WTC11 (cell line): ENCODE results near the gene E2F4. TPM values are rescaled to one million over a fixed set of nuclear protein-coding genes. Genes with fewer than 3 reads are reported as not detected.

ENCODE experiments used
- CREB1 ChIP-seq: sonication (generic); formaldehyde crosslinking; IDR thresholded peaks from 2 replicates; pipeline ENCODE4 v1.8.0; 2023; ENCODE audit warnings: mild to moderate bottlenecking, missing genetic modification reagents
- CREM ChIP-seq: sonication (generic); formaldehyde crosslinking; IDR thresholded peaks from 2 replicates; pipeline ENCODE4 v1.8.1; 2022; ENCODE audit warnings: mild to moderate bottlenecking, missing genetic modification reagents, moderate library complexity
- ESRRA ChIP-seq: sonication (generic); formaldehyde crosslinking; IDR thresholded peaks from 2 replicates; pipeline ENCODE4 v1.8.1; 2022; ENCODE audit warnings: mild to moderate bottlenecking, missing genetic modification reagents, borderline replicate concordance
- ETV6 ChIP-seq: sonication (generic); formaldehyde crosslinking; IDR thresholded peaks from 2 replicates; pipeline ENCODE4 v1.8.1; 2022; ENCODE audit warnings: mild to moderate bottlenecking, missing genetic modification reagents
- NFE2L1 ChIP-seq: sonication (generic); formaldehyde crosslinking; IDR thresholded peaks from 2 replicates; pipeline ENCODE4 v1.8.1; 2023; ENCODE audit warnings: missing genetic modification reagents
- NR3C1 ChIP-seq: sonication (generic); formaldehyde crosslinking; conservative IDR thresholded peaks from 2 replicates; pipeline ENCODE4 v1.8.1; 2023; ENCODE audit warnings: low read depth, mild to moderate bottlenecking, missing genetic modification reagents
- RELA ChIP-seq: sonication (generic); formaldehyde crosslinking; IDR thresholded peaks from 2 replicates; pipeline ENCODE4 v1.8.1; 2022; ENCODE audit warnings: missing genetic modification reagents, mild to moderate bottlenecking, borderline replicate concordance
- RORB ChIP-seq: fragments of 250-450 bp; sonication (Bioruptor Pico); IDR thresholded peaks from 2 replicates; pipeline ENCODE4 v1.9.0; 2021; ENCODE audit warnings: mild to moderate bottlenecking
- SMAD4 ChIP-seq: sonication (generic); formaldehyde crosslinking; IDR thresholded peaks from 2 replicates; pipeline ENCODE4 v1.8.0; 2022; ENCODE audit warnings: mild to moderate bottlenecking, missing genetic modification reagents
- SOX15 ChIP-seq: fragments of 250-450 bp; sonication (Bioruptor Pico); IDR thresholded peaks from 2 replicates; pipeline ENCODE4 v1.9.0; 2021; ENCODE audit warnings: mild to moderate bottlenecking
- SP1 ChIP-seq: sonication (generic); formaldehyde crosslinking; conservative IDR thresholded peaks from 2 replicates; pipeline ENCODE4 v1.8.1; 2022; ENCODE audit warnings: missing genetic modification reagents
- TCF7 ChIP-seq: sonication (generic); formaldehyde crosslinking; IDR thresholded peaks from 2 replicates; pipeline ENCODE4 v1.8.0; 2022; ENCODE audit warnings: mild to moderate bottlenecking, low read depth, missing genetic modification reagents, moderate library complexity
- ZNF138 ChIP-seq: sonication (generic); formaldehyde crosslinking; conservative IDR thresholded peaks from 2 replicates; pipeline ENCODE4 v1.8.1; 2022; ENCODE audit warnings: mild to moderate bottlenecking, moderate library complexity, missing genetic modification reagents
- ZNF219 ChIP-seq: sonication (generic); formaldehyde crosslinking; IDR thresholded peaks from 2 replicates; pipeline ENCODE4 v1.8.0; 2023; ENCODE audit warnings: missing genetic modification reagents, mild to moderate bottlenecking, borderline replicate concordance
- ZNF317 ChIP-seq: sonication (generic); formaldehyde crosslinking; IDR thresholded peaks from 2 replicates; pipeline ENCODE4 v1.8.1; 2023; ENCODE audit warnings: low read depth, mild to moderate bottlenecking, moderate library complexity, missing genetic modification reagents, borderline replicate concordance
- total RNA-seq: library from RNA; stranded (reverse); gene quantifications from 3 replicates; pipeline ENCODE4 v1.2.3, GENCODE V29; 2021
- TF ChIP-seq, protein P1 (sequence below): sonication (generic); formaldehyde crosslinking; IDR thresholded peaks from 2 replicates; pipeline ENCODE4 v1.8.0; 2023; ENCODE audit warnings: mild to moderate bottlenecking, missing genetic modification reagents
- TF ChIP-seq, protein P2 (sequence below): sonication (generic); formaldehyde crosslinking; IDR thresholded peaks from 2 replicates; pipeline ENCODE4 v1.8.0; 2022; ENCODE audit warnings: mild to moderate bottlenecking, missing genetic modification reagents
- TF ChIP-seq, protein P3 (sequence below): sonication (generic); formaldehyde crosslinking; IDR thresholded peaks from 2 replicates; pipeline ENCODE4 v1.8.0; 2023; ENCODE audit warnings: missing genetic modification reagents, mild to moderate bottlenecking, borderline replicate concordance
- TF ChIP-seq, protein P4 (sequence below): sonication (generic); formaldehyde crosslinking; IDR thresholded peaks from 2 replicates; pipeline ENCODE4 v1.8.1; 2023; ENCODE audit warnings: mild to moderate bottlenecking, moderate library complexity, missing genetic modification reagents
- TF ChIP-seq, protein P5 (sequence below): sonication (generic); formaldehyde crosslinking; IDR thresholded peaks from 2 replicates; pipeline ENCODE4 v1.8.1; 2022; ENCODE audit warnings: low read depth, missing genetic modification reagents, borderline replicate concordance
- TF ChIP-seq, protein P6 (sequence below): sonication (generic); formaldehyde crosslinking; IDR thresholded peaks from 2 replicates; pipeline ENCODE4 v1.8.1; 2022; ENCODE audit warnings: mild to moderate bottlenecking, moderate library complexity, missing genetic modification reagents

E2F4 gene
- total RNA-seq, 1 experiment from 2014 or later, result 85.0 TPM

DNA sequence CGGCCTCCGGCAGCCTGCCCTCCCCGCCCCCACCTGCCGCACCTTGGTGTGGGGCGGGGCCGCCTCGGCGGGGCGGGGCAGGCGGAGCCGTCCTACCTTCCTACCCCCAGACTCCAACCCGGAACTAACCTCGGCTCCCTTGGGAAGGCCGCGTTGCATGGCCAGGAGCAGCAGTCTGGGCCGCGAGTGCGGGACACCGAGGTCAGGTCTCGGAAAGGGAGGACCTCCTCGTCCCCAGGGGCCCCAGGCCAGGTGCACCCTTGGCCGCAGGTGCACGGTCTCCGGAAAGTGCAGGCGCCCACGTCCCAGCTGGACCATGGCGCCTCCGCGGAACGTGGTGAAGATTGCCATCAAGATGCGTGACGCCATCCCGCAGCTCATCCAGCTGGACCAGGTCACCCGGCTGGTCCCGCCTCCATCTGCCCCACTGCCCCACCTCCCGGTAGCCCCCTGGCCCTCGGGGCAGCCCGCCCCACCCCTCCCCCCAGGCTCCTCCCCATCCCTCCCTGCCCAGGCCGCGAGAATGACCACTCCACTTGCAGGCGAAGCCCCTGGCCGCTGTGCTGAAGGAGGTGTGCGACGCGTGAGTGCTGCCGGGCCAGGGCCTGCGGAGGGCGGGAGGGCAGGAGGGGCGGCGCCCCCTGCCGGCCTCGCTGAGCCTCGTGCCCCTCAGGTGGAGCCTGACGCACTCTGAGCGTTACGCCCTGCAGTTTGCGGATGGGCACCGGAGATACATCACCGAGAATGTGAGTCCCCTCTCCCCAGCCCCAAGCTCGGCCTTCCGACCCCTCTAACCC is 7.3 kb downstream of the E2F4 start, which contains the start of gene ELMO3 (continued):
- TF ChIP-seq, protein P1, sequence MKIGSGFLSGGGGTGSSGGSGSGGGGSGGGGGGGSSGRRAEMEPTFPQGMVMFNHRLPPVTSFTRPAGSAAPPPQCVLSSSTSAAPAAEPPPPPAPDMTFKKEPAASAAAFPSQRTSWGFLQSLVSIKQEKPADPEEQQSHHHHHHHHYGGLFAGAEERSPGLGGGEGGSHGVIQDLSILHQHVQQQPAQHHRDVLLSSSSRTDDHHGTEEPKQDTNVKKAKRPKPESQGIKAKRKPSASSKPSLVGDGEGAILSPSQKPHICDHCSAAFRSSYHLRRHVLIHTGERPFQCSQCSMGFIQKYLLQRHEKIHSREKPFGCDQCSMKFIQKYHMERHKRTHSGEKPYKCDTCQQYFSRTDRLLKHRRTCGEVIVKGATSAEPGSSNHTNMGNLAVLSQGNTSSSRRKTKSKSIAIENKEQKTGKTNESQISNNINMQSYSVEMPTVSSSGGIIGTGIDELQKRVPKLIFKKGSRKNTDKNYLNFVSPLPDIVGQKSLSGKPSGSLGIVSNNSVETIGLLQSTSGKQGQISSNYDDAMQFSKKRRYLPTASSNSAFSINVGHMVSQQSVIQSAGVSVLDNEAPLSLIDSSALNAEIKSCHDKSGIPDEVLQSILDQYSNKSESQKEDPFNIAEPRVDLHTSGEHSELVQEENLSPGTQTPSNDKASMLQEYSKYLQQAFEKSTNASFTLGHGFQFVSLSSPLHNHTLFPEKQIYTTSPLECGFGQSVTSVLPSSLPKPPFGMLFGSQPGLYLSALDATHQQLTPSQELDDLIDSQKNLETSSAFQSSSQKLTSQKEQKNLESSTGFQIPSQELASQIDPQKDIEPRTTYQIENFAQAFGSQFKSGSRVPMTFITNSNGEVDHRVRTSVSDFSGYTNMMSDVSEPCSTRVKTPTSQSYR (CRISPR knock-in tag), result 0 out of 2 replicates have a peak, but pooled peaks have one; percentile 72
- no peak for TF ChIP-seq ESRRA
- TF ChIP-seq, protein P2, sequence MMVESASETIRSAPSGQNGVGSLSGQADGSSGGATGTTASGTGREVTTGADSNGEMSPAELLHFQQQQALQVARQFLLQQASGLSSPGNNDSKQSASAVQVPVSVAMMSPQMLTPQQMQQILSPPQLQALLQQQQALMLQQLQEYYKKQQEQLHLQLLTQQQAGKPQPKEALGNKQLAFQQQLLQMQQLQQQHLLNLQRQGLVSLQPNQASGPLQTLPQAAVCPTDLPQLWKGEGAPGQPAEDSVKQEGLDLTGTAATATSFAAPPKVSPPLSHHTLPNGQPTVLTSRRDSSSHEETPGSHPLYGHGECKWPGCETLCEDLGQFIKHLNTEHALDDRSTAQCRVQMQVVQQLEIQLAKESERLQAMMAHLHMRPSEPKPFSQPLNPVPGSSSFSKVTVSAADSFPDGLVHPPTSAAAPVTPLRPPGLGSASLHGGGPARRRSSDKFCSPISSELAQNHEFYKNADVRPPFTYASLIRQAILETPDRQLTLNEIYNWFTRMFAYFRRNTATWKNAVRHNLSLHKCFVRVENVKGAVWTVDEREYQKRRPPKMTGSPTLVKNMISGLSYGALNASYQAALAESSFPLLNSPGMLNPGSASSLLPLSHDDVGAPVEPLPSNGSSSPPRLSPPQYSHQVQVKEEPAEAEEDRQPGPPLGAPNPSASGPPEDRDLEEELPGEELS (CRISPR knock-in tag), result peak; percentile 81; the same call in 1 of the 2 replicates
- no peak for TF ChIP-seq SMAD4 (CRISPR knock-in tag)
- TF ChIP-seq RORB (CRISPR knock-in tag), result no peak
- TF ChIP-seq ZNF138 (CRISPR knock-in tag), result no peak; the same call in 1 of the 2 replicates
- no peak for TF ChIP-seq SOX15 (CRISPR knock-in tag)
- TF ChIP-seq NFE2L1 (CRISPR knock-in tag), result no peak
- TF ChIP-seq, protein P3, sequence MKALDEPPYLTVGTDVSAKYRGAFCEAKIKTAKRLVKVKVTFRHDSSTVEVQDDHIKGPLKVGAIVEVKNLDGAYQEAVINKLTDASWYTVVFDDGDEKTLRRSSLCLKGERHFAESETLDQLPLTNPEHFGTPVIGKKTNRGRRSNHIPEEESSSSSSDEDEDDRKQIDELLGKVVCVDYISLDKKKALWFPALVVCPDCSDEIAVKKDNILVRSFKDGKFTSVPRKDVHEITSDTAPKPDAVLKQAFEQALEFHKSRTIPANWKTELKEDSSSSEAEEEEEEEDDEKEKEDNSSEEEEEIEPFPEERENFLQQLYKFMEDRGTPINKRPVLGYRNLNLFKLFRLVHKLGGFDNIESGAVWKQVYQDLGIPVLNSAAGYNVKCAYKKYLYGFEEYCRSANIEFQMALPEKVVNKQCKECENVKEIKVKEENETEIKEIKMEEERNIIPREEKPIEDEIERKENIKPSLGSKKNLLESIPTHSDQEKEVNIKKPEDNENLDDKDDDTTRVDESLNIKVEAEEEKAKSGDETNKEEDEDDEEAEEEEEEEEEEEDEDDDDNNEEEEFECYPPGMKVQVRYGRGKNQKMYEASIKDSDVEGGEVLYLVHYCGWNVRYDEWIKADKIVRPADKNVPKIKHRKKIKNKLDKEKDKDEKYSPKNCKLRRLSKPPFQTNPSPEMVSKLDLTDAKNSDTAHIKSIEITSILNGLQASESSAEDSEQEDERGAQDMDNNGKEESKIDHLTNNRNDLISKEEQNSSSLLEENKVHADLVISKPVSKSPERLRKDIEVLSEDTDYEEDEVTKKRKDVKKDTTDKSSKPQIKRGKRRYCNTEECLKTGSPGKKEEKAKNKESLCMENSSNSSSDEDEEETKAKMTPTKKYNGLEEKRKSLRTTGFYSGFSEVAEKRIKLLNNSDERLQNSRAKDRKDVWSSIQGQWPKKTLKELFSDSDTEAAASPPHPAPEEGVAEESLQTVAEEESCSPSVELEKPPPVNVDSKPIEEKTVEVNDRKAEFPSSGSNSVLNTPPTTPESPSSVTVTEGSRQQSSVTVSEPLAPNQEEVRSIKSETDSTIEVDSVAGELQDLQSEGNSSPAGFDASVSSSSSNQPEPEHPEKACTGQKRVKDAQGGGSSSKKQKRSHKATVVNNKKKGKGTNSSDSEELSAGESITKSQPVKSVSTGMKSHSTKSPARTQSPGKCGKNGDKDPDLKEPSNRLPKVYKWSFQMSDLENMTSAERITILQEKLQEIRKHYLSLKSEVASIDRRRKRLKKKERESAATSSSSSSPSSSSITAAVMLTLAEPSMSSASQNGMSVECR (CRISPR knock-in tag), result peak; percentile 53; the same call in 1 of the 2 replicates
- peak; percentile 35; the same call in 1 of the 2 replicates for TF ChIP-seq CREM (CRISPR knock-in tag)
- no peak for TF ChIP-seq NR3C1
- TF ChIP-seq, protein P4, sequence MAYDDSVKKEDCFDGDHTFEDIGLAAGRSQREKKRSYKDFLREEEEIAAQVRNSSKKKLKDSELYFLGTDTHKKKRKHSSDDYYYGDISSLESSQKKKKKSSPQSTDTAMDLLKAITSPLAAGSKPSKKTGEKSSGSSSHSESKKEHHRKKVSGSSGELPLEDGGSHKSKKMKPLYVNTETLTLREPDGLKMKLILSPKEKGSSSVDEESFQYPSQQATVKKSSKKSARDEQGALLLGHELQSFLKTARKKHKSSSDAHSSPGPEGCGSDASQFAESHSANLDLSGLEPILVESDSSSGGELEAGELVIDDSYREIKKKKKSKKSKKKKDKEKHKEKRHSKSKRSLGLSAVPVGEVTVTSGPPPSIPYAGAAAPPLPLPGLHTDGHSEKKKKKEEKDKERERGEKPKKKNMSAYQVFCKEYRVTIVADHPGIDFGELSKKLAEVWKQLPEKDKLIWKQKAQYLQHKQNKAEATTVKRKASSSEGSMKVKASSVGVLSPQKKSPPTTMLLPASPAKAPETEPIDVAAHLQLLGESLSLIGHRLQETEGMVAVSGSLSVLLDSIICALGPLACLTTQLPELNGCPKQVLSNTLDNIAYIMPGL (CRISPR knock-in tag), result peak; percentile 86
- 0 out of 2 replicates have a peak, but pooled peaks have one; percentile 18 for TF ChIP-seq ZNF317 (CRISPR knock-in tag)
- TF ChIP-seq CREB1 (CRISPR knock-in tag), result 0 out of 2 replicates have a peak, but pooled peaks have one; percentile 47
- TF ChIP-seq, protein P5, sequence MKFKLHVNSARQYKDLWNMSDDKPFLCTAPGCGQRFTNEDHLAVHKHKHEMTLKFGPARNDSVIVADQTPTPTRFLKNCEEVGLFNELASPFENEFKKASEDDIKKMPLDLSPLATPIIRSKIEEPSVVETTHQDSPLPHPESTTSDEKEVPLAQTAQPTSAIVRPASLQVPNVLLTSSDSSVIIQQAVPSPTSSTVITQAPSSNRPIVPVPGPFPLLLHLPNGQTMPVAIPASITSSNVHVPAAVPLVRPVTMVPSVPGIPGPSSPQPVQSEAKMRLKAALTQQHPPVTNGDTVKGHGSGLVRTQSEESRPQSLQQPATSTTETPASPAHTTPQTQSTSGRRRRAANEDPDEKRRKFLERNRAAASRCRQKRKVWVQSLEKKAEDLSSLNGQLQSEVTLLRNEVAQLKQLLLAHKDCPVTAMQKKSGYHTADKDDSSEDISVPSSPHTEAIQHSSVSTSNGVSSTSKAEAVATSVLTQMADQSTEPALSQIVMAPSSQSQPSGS, result no peak
- no peak for TF ChIP-seq ETV6 (CRISPR knock-in tag)
- TF ChIP-seq RELA, result 0 out of 2 replicates have a peak, but pooled peaks have one; percentile 56
- TF ChIP-seq, protein P6, sequence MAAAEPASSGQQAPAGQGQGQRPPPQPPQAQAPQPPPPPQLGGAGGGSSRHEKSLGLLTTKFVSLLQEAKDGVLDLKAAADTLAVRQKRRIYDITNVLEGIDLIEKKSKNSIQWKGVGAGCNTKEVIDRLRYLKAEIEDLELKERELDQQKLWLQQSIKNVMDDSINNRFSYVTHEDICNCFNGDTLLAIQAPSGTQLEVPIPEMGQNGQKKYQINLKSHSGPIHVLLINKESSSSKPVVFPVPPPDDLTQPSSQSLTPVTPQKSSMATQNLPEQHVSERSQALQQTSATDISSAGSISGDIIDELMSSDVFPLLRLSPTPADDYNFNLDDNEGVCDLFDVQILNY, result no peak
- peak; percentile 14; the same call in 1 of the 2 replicates for TF ChIP-seq SP1 (CRISPR knock-in tag)
- TF ChIP-seq TCF7 (CRISPR knock-in tag), result no peak
- no peak for TF ChIP-seq ZNF219 (CRISPR knock-in tag)
